Right forelimb (tissue), 1 donor: Measurements from ENCODE around the gene FHIT.

Experiments used
- DNase-seq: peaks from one replicate; pipeline ENCODE4 v3.0.0-alpha.2; 2018

The FHIT gene

GRCh38 chr3:59839810-59840515 lies 1411.3 kb downstream of the FHIT start:
- DNase-seq = no peak

GRCh38 chr3:59839283-59839682 lies 1412.0 kb downstream of the FHIT start:
- DNase-seq = no peak

GRCh38 chr3:59836531-59836930 lies 1414.7 kb downstream of the FHIT start:
- no peak for DNase-seq

- DNase-seq = no peak
Measured at GRCh38 chr3:59832702-59833101, 1418.5 kb downstream of the FHIT start.

- DNase-seq = no peak
Measured at GRCh38 chr3:59832241-59832640, 1419.0 kb downstream of the FHIT start.

GRCh38 chr3:59831394-59831793 lies 1419.9 kb downstream of the FHIT start:
- DNase-seq = no peak

- no peak for DNase-seq
Measured at GRCh38 chr3:59829527-59829926, 1421.7 kb downstream of the FHIT start.

- no peak for DNase-seq
Measured at GRCh38 chr3:59824876-59825275, 1426.4 kb downstream of the FHIT start.

- no peak for DNase-seq
Measured at GRCh38 chr3:59821274-59821673, 1430.0 kb downstream of the FHIT start.

GRCh38 chr3:59820352-59820934 lies 1430.8 kb downstream of the FHIT start:
- no peak for DNase-seq

GRCh38 chr3:59818919-59819300 lies 1432.3 kb downstream of the FHIT start:
- DNase-seq = no peak

GRCh38 chr3:59818033-59818918 lies 1433.0 kb downstream of the FHIT start:
- DNase-seq = peak; percentile 81

- DNase-seq = no peak
Measured at GRCh38 chr3:59817511-59817910, 1433.7 kb downstream of the FHIT start.

- DNase-seq = no peak
Measured at GRCh38 chr3:59816312-59816711, 1434.9 kb downstream of the FHIT start.

- no peak for DNase-seq
Measured at GRCh38 chr3:59813148-59813538, 1438.1 kb downstream of the FHIT start.

GRCh38 chr3:59812237-59813147 lies 1438.8 kb downstream of the FHIT start:
- DNase-seq = no peak

- no peak for DNase-seq
Measured at GRCh38 chr3:59811160-59811559, 1440.1 kb downstream of the FHIT start.

GRCh38 chr3:59810606-59811005 lies 1440.6 kb downstream of the FHIT start:
- DNase-seq = no peak

- peak; percentile 63 for DNase-seq
Measured at GRCh38 chr3:59809710-59810444, 1441.4 kb downstream of the FHIT start.

- no peak for DNase-seq
Measured at GRCh38 chr3:59809016-59809415, 1442.2 kb downstream of the FHIT start.

GRCh38 chr3:59808446-59808845 lies 1442.8 kb downstream of the FHIT start:
- DNase-seq = no peak

GRCh38 chr3:59803268-59803667 lies 1448.0 kb downstream of the FHIT start:
- DNase-seq = no peak
